Midbrain (tissue), 1 donor: ENCODE data around the gene TRAPPC11.

Experiments used
- DNase-seq: peaks from one replicate; lab custom pipeline; 2025; lab: John Stamatoyannopoulos, UW

The TRAPPC11 gene

DNA sequence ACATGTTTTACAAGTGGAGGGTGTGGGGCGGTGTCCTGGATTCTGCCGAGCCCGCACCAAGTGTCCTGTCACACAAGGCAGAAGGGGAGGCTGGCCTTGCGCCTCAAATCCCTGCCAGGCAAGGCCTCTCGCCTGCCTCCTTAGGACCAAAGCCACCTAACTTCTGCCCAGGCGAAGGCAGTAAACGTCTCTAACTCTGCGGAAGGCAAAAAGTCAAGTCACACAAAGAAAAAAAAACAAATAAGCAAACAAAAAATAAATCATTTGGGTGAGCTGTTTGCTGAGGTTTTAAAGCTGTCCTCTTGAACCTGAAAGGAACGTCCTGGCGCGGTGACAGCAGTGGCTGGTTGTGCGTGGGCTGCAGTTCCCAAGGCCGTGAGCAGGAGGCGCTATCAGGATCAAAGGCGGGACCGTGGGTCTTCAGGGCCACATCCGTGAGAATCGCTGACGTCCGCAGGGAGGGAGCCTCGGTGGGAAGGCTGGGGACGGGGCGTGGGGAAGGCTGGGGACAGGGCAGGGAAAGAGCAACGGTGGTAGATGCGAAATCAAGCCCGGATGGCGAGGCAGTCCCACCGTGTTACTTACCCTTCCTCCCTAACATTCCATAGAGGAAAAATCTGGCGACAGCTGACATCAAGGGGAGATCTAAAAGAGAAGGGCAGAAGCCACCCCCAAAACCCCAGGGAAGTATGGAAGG, 99.1 kb downstream of the TRAPPC11 start:
- no peak for DNase-seq

DNA sequence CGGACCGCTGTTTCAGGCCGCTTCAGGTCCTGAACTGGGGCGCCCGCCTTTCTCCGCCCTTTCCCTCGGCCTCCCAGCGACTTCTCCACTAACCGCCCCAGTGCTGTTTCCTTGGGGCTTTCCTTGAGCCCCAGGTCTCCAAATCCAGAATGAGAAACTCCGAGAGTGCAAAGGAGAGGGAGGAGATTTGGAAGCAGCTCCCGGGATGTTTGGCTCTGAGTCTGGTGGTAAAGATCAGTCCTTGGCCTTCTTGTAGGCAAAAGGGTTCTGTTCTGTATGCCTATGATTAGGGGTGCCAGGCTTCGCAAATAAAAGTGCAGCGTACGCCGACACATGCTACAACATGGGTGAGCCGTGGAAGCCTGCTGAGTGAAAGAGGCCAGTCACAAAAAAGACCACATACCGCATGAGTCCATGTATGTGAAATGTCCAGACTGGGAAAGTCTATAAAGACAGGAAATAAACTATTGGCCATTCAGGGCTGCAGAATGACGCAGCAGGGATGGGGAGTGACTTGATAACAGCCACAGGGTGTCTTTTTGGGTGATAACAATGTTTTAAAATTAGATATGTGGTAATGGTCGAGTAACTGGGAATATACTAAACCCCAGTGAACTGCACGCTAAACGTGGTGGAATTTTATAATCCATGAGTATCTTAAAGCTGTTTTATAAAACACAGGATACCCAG, 99.8 kb downstream of the TRAPPC11 start:
- DNase-seq = no peak

DNA sequence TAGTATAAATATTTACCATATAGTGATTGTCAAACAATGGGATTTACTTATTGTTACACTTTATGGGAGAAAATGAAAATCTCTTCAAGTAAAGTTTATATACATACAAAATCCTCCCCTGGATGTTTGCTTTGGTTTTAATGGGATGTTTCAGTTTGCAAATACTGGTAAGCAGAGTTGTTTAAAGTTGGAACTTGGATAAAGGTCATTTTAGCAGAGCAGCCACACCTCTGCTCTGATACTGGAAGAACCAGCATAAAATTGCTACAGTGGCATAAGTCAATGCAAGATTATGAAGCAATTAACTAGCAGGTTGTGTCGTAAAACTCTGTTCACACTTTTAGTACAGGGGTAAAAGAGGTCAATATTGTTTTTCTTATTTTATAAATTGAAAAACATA, 101.2 kb downstream of the TRAPPC11 start:
- DNase-seq = no peak
